PC-9 (cell line): ENCODE data around the gene TBC1D14.

ENCODE experiments used
- CTCF ChIP-seq: fragments of 200-600 bp; sonication (generic); conservative IDR thresholded peaks from 2 replicates; pipeline ENCODE4 v1.6.1; 2017; ENCODE audit warnings: mixed run types, antibody characterized with exemption, mild to moderate bottlenecking, moderate library complexity
- EZH2 ChIP-seq: fragments of 200-600 bp; sonication (generic); IDR thresholded peaks from 2 replicates; pipeline ENCODE4 v1.8.0; 2017; ENCODE audit warnings: antibody characterized with exemption, low read depth

GRCh38 chr4:6992728-6993677 lies 83.4 kb downstream of the TBC1D14 start:
- TF ChIP-seq EZH2 (no peak), CTCF (no peak)
